ENCODE measurements around the gene RTN4RL2. TPM values are rescaled to one million over a fixed set of nuclear protein-coding genes. Genes with fewer than 3 reads are reported as not detected.

RTN4RL2 gene
- total RNA-seq, 2 experiments from 2014 or later, result 0.23 to 0.27 TPM

- H3K27me3 Mint-ChIP-seq, result no peaks in the 10 kb centered on the region
- ChIA-PET POLR2A (no interaction called here), CTCF (interaction anchor here (1.0 to 3.3 kb wide), 2 partner anchors 22 to 84 kb away, joined by 3 to 16 read pairs; no protein-coding TSS in a partner anchor)
- DNase-seq (no peak), ATAC-seq (no peak)
- intact Hi-C loops (cut with micrococcal nuclease), result no loop called here
- H3K27ac Mint-ChIP-seq, result no peak overlapping the region
- no peak overlapping the region for H3K4me3 Mint-ChIP-seq
- no peak for TF ChIP-seq CTCF (IDR thresholded peaks at IDR 0.05)
- H3K36me3 Mint-ChIP-seq (ENCODE audit: low read depth), result no peaks in the 10 kb centered on the region
- H3K4me1 Mint-ChIP-seq (ENCODE audit: low read depth), result peaks cover 10% of the 10 kb centered on the region
- no peaks in the 10 kb centered on the region for H3K9me3 Mint-ChIP-seq
These were observed 25.4 kb upstream of the RTN4RL2 start for GRCh38 chr11:57434640-57435546.

DNA sequence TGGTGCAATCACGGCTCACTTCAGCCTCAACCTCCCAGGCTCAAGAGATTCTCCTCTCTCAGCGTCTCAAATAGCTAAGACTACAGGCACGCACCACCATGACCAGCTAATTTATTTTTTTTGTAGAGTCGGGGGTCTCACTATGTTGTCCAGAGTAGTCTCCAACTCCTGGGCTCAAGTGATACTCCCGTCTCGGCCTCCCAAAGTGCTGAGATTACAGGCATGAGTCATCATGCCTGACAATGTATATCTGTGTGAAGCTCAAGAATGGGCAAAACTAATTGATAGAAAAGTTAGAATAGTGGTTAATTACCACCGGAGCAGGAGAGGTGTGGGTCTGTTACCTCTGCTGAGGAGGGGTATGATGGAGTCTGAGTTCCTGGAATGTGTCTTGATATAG lies 24.3 kb upstream of the RTN4RL2 start:
- Mint-ChIP-seq H3K27me3 (no peaks in the 10 kb centered on the region), H3K4me1 (ENCODE audit: low read depth) (peaks cover 10% of the 10 kb centered on the region), H3K36me3 (ENCODE audit: low read depth) (no peaks in the 10 kb centered on the region), H3K9me3 (no peaks in the 10 kb centered on the region), H3K27ac (no peak overlapping the region), H3K4me3 (no peak overlapping the region)
- CTCF ChIA-PET, result interaction anchor here (0.7 to 2.6 kb wide), 3 partner anchors 8 to 91 kb away, joined by 3 to 17 read pairs (median 5); no protein-coding TSS in a partner anchor
- intact Hi-C loops (cut with micrococcal nuclease), result no loop called here
- ATAC-seq (no peak), DNase-seq (no peak)
- TF ChIP-seq CTCF (IDR thresholded peaks at IDR 0.05), result no peak
- POLR2A ChIA-PET, result interaction anchor here (0.6 to 2.2 kb wide), 2 partner anchors 10 to 250 kb away, joined by 3 to 9 read pairs; partner anchors contain the start of gene SLC43A3

DNA sequence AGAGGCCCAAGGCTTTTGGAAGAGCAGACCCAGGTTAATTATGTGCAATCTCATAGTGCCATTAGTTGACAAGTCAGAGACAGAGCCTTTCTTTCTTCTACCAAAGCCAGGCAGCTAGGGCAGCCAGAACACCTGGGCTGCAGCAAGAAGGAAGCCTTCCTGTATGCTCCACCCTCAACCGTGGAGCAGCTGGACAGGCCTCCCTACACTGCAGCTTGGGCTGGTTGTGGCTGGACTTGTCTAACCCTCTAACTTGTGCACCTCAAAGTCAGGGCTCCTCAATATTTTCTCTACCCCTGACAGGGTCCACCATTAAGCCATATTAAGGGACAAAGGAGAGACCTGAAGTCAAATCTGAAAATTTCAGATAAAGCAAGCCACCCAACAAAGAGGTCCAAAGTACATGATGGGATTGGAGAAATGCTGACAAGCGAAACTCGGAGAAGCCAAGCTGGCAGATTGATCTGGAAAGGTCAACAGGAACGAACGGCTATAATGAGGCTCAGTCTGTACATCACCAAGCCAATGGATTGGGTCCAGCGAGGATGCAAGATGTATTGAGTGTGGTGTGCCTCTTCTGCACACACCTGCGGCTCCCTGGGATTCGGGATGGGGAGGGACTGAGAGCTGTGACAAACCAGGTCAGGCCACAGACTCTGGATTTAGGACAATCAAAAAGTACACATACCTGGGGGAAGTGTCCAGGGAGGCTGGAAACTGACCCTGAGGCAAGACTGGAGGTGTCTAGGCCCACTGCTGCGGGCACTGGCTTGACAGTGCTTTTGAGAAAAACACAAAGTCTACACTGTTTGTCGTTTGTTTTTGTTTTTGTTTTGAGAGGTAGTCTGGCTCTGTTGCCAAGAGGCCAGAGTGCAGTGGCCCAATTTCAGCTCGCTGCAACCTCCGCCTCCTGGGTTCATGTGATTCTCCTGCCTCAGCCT lies 21.7 kb upstream of the RTN4RL2 start:
- no peaks in the 10 kb centered on the region for H3K9me3 Mint-ChIP-seq
- DNase-seq (no peak), ATAC-seq (no peak)
- no peaks in the 10 kb centered on the region for H3K4me1 Mint-ChIP-seq (ENCODE audit: low read depth)
- intact Hi-C loops (cut with micrococcal nuclease), result no loop called here
- H3K4me3 Mint-ChIP-seq, result no peak overlapping the region
- no peaks in the 10 kb centered on the region for H3K36me3 Mint-ChIP-seq (ENCODE audit: low read depth)
- TF ChIP-seq CTCF (IDR thresholded peaks at IDR 0.05), result no peak
- POLR2A ChIA-PET, result no interaction called here
- CTCF ChIA-PET, result interaction anchor here (2.3 to 2.6 kb wide), 2 partner anchors 19 to 55 kb away, joined by 9 to 17 read pairs; no protein-coding TSS in a partner anchor
- H3K27ac Mint-ChIP-seq, result no peak overlapping the region
- H3K27me3 Mint-ChIP-seq, result no peaks in the 10 kb centered on the region

GRCh38 chr11:57439786-57440185 lies 20.5 kb upstream of the RTN4RL2 start:
- no peaks in the 10 kb centered on the region for H3K27me3 Mint-ChIP-seq
- no peaks in the 10 kb centered on the region for H3K36me3 Mint-ChIP-seq (ENCODE audit: low read depth)
- ATAC-seq (no peak), DNase-seq (no peak)
- ChIA-PET CTCF (interaction anchor here (2.3 to 8.5 kb wide), 2 partner anchors 17 to 54 kb away, joined by 9 to 65 read pairs; no protein-coding TSS in a partner anchor), POLR2A (no interaction called here)
- no peak overlapping the region for H3K27ac Mint-ChIP-seq
- no peak overlapping the region for H3K4me3 Mint-ChIP-seq
- no peak for TF ChIP-seq CTCF (IDR thresholded peaks at IDR 0.05)
- no peaks in the 10 kb centered on the region for H3K9me3 Mint-ChIP-seq
- H3K4me1 Mint-ChIP-seq (ENCODE audit: low read depth), result no peaks in the 10 kb centered on the region
- intact Hi-C loops (cut with micrococcal nuclease), result no loop called here
